GM21381 (cell line): ENCODE measurements around the gene SMAD7.

Experiments
- ATAC-seq: cut with Tn5 transposase; IDR thresholded peaks from one replicate; pipeline ENCODE4 v1.9.1; 2021; ENCODE audit warnings: mild to moderate bottlenecking, moderate library complexity; ENCODE audit not compliant: unreplicated experiment

The SMAD7 gene

GRCh38 chr18:48946329-48946835 lies 4.4 kb downstream of the SMAD7 start:
- no peak for ATAC-seq

GRCh38 chr18:48945953-48946217 lies 4.9 kb downstream of the SMAD7 start:
- no peak for ATAC-seq

GRCh38 chr18:48944634-48945033 lies 6.1 kb downstream of the SMAD7 start:
- no peak for ATAC-seq

- ATAC-seq: no peak
Observed at GRCh38 chr18:48943736-48944527, 6.8 kb downstream of the SMAD7 start.

GRCh38 chr18:48943333-48943732 lies 7.4 kb downstream of the SMAD7 start:
- ATAC-seq: no peak

- ATAC-seq: no peak
Observed at GRCh38 chr18:48942554-48943261, 8.1 kb downstream of the SMAD7 start.

GRCh38 chr18:48942086-48942485 lies 8.7 kb downstream of the SMAD7 start:
- no peak for ATAC-seq

- no peak for ATAC-seq
Observed at GRCh38 chr18:48941672-48942071, 9.1 kb downstream of the SMAD7 start.

- ATAC-seq: peak; percentile 52
Observed at GRCh38 chr18:48940854-48941611, 9.7 kb downstream of the SMAD7 start.

- no peak for ATAC-seq
Observed at GRCh38 chr18:48939205-48940097, 11.3 kb downstream of the SMAD7 start.

- ATAC-seq: no peak
Observed at GRCh38 chr18:48938827-48939204, 11.9 kb downstream of the SMAD7 start.

GRCh38 chr18:48937869-48938750 lies 12.7 kb downstream of the SMAD7 start:
- ATAC-seq: no peak

- no peak for ATAC-seq
Observed at GRCh38 chr18:48935433-48935774, 15.4 kb downstream of the SMAD7 start.

- ATAC-seq: peak; percentile 62
Observed at GRCh38 chr18:48934723-48935432, 15.9 kb downstream of the SMAD7 start.

GRCh38 chr18:48934415-48934722 lies 16.4 kb downstream of the SMAD7 start:
- no peak for ATAC-seq

- no peak for ATAC-seq
Observed at GRCh38 chr18:48933578-48934414, 17.0 kb downstream of the SMAD7 start.

- ATAC-seq: no peak
Observed at GRCh38 chr18:48932822-48933510, 17.8 kb downstream of the SMAD7 start.

- no peak for ATAC-seq
Observed at GRCh38 chr18:48932462-48932818, 18.3 kb downstream of the SMAD7 start.
